HEK293 (cell line): Measurements from ENCODE around the gene HSP90AA1.

Experiments used
- CTCF ChIA-PET: fragments of 350-600 bp; formaldehyde crosslinking; extraction: SDS; loops from one replicate; lab custom pipeline; 2021; ENCODE audit warnings: antibody characterized with exemption; lab: Yijun Ruan, JAX
- POLR2A ChIA-PET: fragments of 300-600 bp; formaldehyde crosslinking; extraction: SDS; loops from one replicate; lab custom pipeline; 2020; ENCODE audit warnings: antibody characterized with exemption, inconsistent platforms; lab: Yijun Ruan, JAX
- H3K27ac ChIP-seq: fragments of 200-500 bp; sonication (Bioruptor generic); 2 replicates; pipeline ENCODE4 v1.5.1; 2014; ENCODE audit warnings: low read depth, low read length, control low read depth, inconsistent platforms; ENCODE audit errors: extremely low read depth
- H3K36me3 ChIP-seq, 2 experiments: fragments of 200-500 bp in 1 of 2; sonication (Bioruptor generic) in 1 of 2; 1 replicate in 1 of 2; 2 replicates in 1 of 2; pipeline ENCODE4 v1.5.1; 2014 to 2017; ENCODE audit warnings: inconsistent platforms in 2 of 2, low read length in 2 of 2; ENCODE audit not compliant: control insufficient read depth in 2 of 2, insufficient read depth in 1 of 2
- H3K4me1 ChIP-seq: fragments of 200-500 bp; sonication (Bioruptor generic); 2 replicates; pipeline ENCODE4 v1.5.1; 2014; ENCODE audit warnings: mild to moderate bottlenecking, low read length, inconsistent platforms; ENCODE audit not compliant: control insufficient read depth, insufficient read depth
- H3K4me3 ChIP-seq: 2 replicates; pipeline ENCODE4 v1.5.1; 2011; ENCODE audit warnings: low read depth, mild to moderate bottlenecking, control low read depth, low read length, moderate library complexity
- H3K9me3 ChIP-seq: fragments of 200-500 bp; sonication (Bioruptor generic); 2 replicates; pipeline ENCODE4 v1.5.1; 2014; ENCODE audit warnings: low read depth, low read length, inconsistent platforms; ENCODE audit not compliant: control insufficient read depth, insufficient read depth
- GLIS1 ChIP-seq: fragments of 450-650 bp; formaldehyde crosslinking; IDR thresholded peaks from 2 replicates; pipeline ENCODE4 v1.5.1; 2016; ENCODE audit warnings: missing biosample characterization, missing genetic modification characterization
- HOXC10 ChIP-seq: sonication (generic); formaldehyde crosslinking; IDR thresholded peaks from 2 replicates; pipeline ENCODE4 v1.8.1; 2023; ENCODE audit warnings: mild to moderate bottlenecking, missing genetic modification reagents
- IKZF3 ChIP-seq: fragments of 450-650 bp; IDR thresholded peaks from 2 replicates; pipeline ENCODE4 v1.5.0; 2018; ENCODE audit warnings: missing biosample characterization, mild to moderate bottlenecking, missing genetic modification characterization, moderate library complexity
- KLF8 ChIP-seq: fragments of 450-650 bp; formaldehyde crosslinking; IDR thresholded peaks from 2 replicates; pipeline ENCODE4 v1.5.1; 2016; ENCODE audit warnings: missing biosample characterization, missing genetic modification characterization
- ZNF121 ChIP-seq: fragments of 450-650 bp; formaldehyde crosslinking; IDR thresholded peaks from 2 replicates; pipeline ENCODE4 v1.5.1; 2016; ENCODE audit warnings: missing biosample characterization, missing genetic modification characterization
- ZNF19 ChIP-seq: fragments of 450-650 bp; formaldehyde crosslinking; IDR thresholded peaks from 2 replicates; pipeline ENCODE4; 2016; ENCODE audit warnings: missing biosample characterization, missing genetic modification characterization, low read depth
- ZNF239 ChIP-seq: fragments of 450-650 bp; formaldehyde crosslinking; IDR thresholded peaks from 2 replicates; pipeline ENCODE4 v1.5.1; 2016; ENCODE audit warnings: missing biosample characterization, missing genetic modification characterization
- ZNF394 ChIP-seq: fragments of 450-650 bp; formaldehyde crosslinking; IDR thresholded peaks from 2 replicates; pipeline ENCODE4 v1.5.1; 2016; ENCODE audit warnings: missing biosample characterization, missing genetic modification characterization, mild to moderate bottlenecking, moderate library complexity, borderline replicate concordance
- ZNF544 ChIP-seq: fragments of 450-650 bp; formaldehyde crosslinking; IDR thresholded peaks from 2 replicates; pipeline ENCODE4 v1.5.0; 2017; ENCODE audit warnings: missing biosample characterization, missing genetic modification characterization
- ZNF548 ChIP-seq: fragments of 450-650 bp; formaldehyde crosslinking; IDR thresholded peaks from 2 replicates; pipeline ENCODE4 v1.5.1; 2016; ENCODE audit warnings: missing biosample characterization, missing genetic modification characterization
- ZNF76 ChIP-seq: fragments of 450-650 bp; formaldehyde crosslinking; IDR thresholded peaks from 2 replicates; pipeline ENCODE4; 2016; ENCODE audit warnings: low read depth, missing biosample characterization, missing genetic modification characterization, borderline replicate concordance
- ZNF830 ChIP-seq: fragments of 450-650 bp; IDR thresholded peaks from 2 replicates; pipeline ENCODE4 v1.5.0; 2018; ENCODE audit warnings: missing biosample characterization, missing genetic modification characterization, low read depth, mild to moderate bottlenecking, moderate library complexity
- TF ChIP-seq, protein P1 (sequence below): fragments of 450-650 bp; formaldehyde crosslinking; IDR thresholded peaks from 2 replicates; pipeline ENCODE4 v1.5.1; 2017; ENCODE audit warnings: missing biosample characterization, missing genetic modification characterization
- TF ChIP-seq, protein P2 (sequence below): fragments of 450-650 bp; formaldehyde crosslinking; IDR thresholded peaks from 2 replicates; pipeline ENCODE4 v1.5.1; 2017; ENCODE audit warnings: missing biosample characterization, missing genetic modification characterization
- TF ChIP-seq, protein P3 (sequence below): fragments of 450-650 bp; formaldehyde crosslinking; IDR thresholded peaks from 2 replicates; pipeline ENCODE4 v1.5.1; 2016; ENCODE audit warnings: missing biosample characterization, missing genetic modification characterization
- TF ChIP-seq, protein P4 (sequence below): fragments of 450-650 bp; formaldehyde crosslinking; IDR thresholded peaks from 2 replicates; pipeline ENCODE4 v1.5.1; 2016; ENCODE audit warnings: missing biosample characterization, missing genetic modification characterization
- TF ChIP-seq, protein P5 (sequence below): fragments of 450-650 bp; formaldehyde crosslinking; conservative IDR thresholded peaks from 2 replicates; pipeline ENCODE4 v1.5.1; 2016; ENCODE audit warnings: low read depth, missing biosample characterization, missing genetic modification characterization
- TF ChIP-seq, protein P6 (sequence below): fragments of 450-650 bp; formaldehyde crosslinking; IDR thresholded peaks from 2 replicates; pipeline ENCODE4 v1.5.1; 2016; ENCODE audit warnings: missing biosample characterization, missing genetic modification characterization, borderline replicate concordance
- TF ChIP-seq, protein P7 (sequence below): fragments of 450-650 bp; formaldehyde crosslinking; IDR thresholded peaks from 2 replicates; pipeline ENCODE4 v1.5.1; 2016; ENCODE audit warnings: missing biosample characterization, missing genetic modification characterization

The HSP90AA1 gene

DNA sequence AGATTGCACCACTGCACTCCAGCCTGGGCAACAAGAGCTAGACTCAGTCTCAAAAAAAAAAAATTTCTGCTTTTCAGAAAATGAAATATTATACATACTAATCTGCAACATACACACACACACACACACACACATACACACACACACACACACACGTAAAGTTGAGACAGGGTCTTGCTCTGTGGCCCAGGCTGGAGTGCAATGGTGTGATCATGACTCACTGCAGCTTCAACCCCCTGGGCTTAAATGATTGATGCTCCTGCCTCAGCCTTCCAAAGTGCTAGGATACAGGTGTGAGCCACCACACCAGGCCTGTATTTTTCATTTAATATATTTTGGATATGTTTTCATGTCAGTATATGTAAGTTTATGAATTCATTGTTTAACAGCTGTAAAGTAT is 34.0 kb upstream of the HSP90AA1 start:
- TF ChIP-seq ZNF121 (tag by site-specific recombination) (peak; percentile 76; the same call in 1 of the 2 replicates), KLF8 (no peak), ZNF548 (tag by site-specific recombination) (no peak), ZNF830 (no peak), IKZF3 (no peak), ZNF19 (tag by site-specific recombination) (no peak), GLIS1 (tag by site-specific recombination) (peak; percentile 83), HOXC10 (CRISPR knock-in tag) (no peak)
- TF ChIP-seq, protein P1, sequence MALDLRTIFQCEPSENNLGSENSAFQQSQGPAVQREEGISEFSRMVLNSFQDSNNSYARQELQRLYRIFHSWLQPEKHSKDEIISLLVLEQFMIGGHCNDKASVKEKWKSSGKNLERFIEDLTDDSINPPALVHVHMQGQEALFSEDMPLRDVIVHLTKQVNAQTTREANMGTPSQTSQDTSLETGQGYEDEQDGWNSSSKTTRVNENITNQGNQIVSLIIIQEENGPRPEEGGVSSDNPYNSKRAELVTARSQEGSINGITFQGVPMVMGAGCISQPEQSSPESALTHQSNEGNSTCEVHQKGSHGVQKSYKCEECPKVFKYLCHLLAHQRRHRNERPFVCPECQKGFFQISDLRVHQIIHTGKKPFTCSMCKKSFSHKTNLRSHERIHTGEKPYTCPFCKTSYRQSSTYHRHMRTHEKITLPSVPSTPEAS (tag by site-specific recombination) = peak; percentile 70
- TF ChIP-seq, protein P2, sequence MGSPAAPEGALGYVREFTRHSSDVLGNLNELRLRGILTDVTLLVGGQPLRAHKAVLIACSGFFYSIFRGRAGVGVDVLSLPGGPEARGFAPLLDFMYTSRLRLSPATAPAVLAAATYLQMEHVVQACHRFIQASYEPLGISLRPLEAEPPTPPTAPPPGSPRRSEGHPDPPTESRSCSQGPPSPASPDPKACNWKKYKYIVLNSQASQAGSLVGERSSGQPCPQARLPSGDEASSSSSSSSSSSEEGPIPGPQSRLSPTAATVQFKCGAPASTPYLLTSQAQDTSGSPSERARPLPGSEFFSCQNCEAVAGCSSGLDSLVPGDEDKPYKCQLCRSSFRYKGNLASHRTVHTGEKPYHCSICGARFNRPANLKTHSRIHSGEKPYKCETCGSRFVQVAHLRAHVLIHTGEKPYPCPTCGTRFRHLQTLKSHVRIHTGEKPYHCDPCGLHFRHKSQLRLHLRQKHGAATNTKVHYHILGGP (tag by site-specific recombination) = no peak
- TF ChIP-seq, protein P3, sequence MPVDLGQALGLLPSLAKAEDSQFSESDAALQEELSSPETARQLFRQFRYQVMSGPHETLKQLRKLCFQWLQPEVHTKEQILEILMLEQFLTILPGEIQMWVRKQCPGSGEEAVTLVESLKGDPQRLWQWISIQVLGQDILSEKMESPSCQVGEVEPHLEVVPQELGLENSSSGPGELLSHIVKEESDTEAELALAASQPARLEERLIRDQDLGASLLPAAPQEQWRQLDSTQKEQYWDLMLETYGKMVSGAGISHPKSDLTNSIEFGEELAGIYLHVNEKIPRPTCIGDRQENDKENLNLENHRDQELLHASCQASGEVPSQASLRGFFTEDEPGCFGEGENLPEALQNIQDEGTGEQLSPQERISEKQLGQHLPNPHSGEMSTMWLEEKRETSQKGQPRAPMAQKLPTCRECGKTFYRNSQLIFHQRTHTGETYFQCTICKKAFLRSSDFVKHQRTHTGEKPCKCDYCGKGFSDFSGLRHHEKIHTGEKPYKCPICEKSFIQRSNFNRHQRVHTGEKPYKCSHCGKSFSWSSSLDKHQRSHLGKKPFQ (tag by site-specific recombination) = peak; percentile 46; the same call in 1 of the 2 replicates
- TF ChIP-seq, protein P4, sequence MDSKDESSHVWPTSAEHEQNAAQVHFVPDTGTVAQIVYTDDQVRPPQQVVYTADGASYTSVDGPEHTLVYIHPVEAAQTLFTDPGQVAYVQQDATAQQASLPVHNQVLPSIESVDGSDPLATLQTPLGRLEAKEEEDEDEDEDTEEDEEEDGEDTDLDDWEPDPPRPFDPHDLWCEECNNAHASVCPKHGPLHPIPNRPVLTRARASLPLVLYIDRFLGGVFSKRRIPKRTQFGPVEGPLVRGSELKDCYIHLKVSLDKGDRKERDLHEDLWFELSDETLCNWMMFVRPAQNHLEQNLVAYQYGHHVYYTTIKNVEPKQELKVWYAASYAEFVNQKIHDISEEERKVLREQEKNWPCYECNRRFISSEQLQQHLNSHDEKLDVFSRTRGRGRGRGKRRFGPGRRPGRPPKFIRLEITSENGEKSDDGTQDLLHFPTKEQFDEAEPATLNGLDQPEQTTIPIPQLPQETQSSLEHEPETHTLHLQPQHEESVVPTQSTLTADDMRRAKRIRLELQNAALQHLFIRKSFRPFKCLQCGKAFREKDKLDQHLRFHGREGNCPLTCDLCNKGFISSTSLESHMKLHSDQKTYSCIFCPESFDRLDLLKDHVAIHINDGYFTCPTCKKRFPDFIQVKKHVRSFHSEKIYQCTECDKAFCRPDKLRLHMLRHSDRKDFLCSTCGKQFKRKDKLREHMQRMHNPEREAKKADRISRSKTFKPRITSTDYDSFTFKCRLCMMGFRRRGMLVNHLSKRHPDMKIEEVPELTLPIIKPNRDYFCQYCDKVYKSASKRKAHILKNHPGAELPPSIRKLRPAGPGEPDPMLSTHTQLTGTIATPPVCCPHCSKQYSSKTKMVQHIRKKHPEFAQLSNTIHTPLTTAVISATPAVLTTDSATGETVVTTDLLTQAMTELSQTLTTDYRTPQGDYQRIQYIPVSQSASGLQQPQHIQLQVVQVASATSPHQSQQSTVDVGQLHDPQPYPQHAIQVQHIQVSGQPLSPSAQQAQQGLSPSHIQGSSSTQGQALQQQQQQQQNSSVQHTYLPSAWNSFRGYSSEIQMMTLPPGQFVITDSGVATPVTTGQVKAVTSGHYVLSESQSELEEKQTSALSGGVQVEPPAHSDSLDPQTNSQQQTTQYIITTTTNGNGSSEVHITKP = peak; percentile 32; the same call in 1 of the 2 replicates
- H3K36me3 ChIP-seq = no peaks in the 10 kb centered on the region; a peak in 1 of 3 replicates
- no peaks in the 10 kb centered on the region for H3K9me3 ChIP-seq
- peaks cover 7% of the 10 kb centered on the region; the same call in 1 of the 2 replicates for H3K4me1 ChIP-seq
- ChIA-PET CTCF (interaction anchor here (0.8 to 1.0 kb wide), 2 partner anchors 24 to 350 kb away, joined by 3 to 6 read pairs; no protein-coding TSS in a partner anchor), POLR2A (no interaction called here)
- H3K27ac ChIP-seq = no peak overlapping the region
- H3K4me3 ChIP-seq = no peak overlapping the region

DNA sequence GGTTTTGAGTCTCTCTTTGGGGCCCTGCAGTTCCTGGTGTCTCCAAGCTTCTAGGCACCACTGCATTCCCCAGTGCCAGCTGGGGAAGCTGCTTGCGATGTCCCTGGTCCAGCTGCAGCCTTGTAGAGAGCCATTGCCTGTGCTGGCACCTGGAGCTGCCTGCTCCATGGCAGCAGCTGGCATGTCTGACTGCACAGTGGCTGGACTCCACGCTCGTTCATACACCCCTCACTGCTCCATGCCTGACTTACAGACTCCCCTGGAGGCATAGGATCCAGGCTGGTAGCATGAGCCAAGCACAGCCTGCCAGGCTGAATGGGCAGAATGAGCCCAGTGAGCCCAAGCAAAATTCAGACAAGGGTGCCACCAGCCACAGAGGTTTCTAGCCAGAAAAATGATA is 31.0 kb upstream of the HSP90AA1 start:
- no peaks in the 10 kb centered on the region for H3K36me3 ChIP-seq
- POLR2A ChIA-PET = no interaction called here
- CTCF ChIA-PET = no interaction called here
- no peaks in the 10 kb centered on the region for H3K9me3 ChIP-seq
- H3K27ac ChIP-seq = no peak overlapping the region
- H3K4me1 ChIP-seq = no peaks in the 10 kb centered on the region
- H3K4me3 ChIP-seq = no peak overlapping the region
- TF ChIP-seq, protein P5, sequence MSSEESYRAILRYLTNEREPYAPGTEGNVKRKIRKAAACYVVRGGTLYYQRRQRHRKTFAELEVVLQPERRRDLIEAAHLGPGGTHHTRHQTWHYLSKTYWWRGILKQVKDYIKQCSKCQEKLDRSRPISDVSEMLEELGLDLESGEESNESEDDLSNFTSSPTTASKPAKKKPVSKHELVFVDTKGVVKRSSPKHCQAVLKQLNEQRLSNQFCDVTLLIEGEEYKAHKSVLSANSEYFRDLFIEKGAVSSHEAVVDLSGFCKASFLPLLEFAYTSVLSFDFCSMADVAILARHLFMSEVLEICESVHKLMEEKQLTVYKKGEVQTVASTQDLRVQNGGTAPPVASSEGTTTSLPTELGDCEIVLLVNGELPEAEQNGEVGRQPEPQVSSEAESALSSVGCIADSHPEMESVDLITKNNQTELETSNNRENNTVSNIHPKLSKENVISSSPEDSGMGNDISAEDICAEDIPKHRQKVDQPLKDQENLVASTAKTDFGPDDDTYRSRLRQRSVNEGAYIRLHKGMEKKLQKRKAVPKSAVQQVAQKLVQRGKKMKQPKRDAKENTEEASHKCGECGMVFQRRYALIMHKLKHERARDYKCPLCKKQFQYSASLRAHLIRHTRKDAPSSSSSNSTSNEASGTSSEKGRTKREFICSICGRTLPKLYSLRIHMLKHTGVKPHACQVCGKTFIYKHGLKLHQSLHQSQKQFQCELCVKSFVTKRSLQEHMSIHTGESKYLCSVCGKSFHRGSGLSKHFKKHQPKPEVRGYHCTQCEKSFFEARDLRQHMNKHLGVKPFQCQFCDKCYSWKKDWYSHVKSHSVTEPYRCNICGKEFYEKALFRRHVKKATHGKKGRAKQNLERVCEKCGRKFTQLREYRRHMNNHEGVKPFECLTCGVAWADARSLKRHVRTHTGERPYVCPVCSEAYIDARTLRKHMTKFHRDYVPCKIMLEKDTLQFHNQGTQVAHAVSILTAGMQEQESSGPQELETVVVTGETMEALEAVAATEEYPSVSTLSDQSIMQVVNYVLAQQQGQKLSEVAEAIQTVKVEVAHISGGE = no peak
- TF ChIP-seq ZNF76 (tag by site-specific recombination) = no peak
- no peak for TF ChIP-seq ZNF544 (tag by site-specific recombination)
- TF ChIP-seq, protein P6, sequence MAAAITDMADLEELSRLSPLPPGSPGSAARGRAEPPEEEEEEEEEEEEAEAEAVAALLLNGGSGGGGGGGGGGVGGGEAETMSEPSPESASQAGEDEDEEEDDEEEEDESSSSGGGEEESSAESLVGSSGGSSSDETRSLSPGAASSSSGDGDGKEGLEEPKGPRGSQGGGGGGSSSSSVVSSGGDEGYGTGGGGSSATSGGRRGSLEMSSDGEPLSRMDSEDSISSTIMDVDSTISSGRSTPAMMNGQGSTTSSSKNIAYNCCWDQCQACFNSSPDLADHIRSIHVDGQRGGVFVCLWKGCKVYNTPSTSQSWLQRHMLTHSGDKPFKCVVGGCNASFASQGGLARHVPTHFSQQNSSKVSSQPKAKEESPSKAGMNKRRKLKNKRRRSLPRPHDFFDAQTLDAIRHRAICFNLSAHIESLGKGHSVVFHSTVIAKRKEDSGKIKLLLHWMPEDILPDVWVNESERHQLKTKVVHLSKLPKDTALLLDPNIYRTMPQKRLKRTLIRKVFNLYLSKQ (tag by site-specific recombination) = no peak
- TF ChIP-seq ZNF394 (tag by site-specific recombination) = no peak
- TF ChIP-seq, protein P7, sequence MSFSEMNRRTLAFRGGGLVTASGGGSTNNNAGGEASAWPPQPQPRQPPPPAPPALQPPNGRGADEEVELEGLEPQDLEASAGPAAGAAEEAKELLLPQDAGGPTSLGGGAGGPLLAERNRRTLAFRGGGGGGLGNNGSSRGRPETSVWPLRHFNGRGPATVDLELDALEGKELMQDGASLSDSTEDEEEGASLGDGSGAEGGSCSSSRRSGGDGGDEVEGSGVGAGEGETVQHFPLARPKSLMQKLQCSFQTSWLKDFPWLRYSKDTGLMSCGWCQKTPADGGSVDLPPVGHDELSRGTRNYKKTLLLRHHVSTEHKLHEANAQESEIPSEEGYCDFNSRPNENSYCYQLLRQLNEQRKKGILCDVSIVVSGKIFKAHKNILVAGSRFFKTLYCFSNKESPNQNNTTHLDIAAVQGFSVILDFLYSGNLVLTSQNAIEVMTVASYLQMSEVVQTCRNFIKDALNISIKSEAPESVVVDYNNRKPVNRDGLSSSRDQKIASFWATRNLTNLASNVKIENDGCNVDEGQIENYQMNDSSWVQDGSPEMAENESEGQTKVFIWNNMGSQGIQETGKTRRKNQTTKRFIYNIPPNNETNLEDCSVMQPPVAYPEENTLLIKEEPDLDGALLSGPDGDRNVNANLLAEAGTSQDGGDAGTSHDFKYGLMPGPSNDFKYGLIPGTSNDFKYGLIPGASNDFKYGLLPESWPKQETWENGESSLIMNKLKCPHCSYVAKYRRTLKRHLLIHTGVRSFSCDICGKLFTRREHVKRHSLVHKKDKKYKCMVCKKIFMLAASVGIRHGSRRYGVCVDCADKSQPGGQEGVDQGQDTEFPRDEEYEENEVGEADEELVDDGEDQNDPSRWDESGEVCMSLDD (tag by site-specific recombination) = no peak
- no peak for TF ChIP-seq ZNF239 (tag by site-specific recombination)
